SK-N-SH (cell line): Measurements from ENCODE around the gene DIP2A. TPM values are rescaled to one million over a fixed set of nuclear protein-coding genes. Genes with fewer than 3 reads are reported as not detected.

Source experiments
- CTCF ChIA-PET: fragments of 300-600, 350-600 bp; formaldehyde crosslinking; extraction: SDS; loops from one replicate; lab custom pipeline; 2021; lab: Yijun Ruan, JAX
- POLR2A ChIA-PET: fragments of 350-600 bp; sonication (Branson Sonifier 250); formaldehyde crosslinking; extraction: SDS; loops from one replicate; lab custom pipeline; 2020; ENCODE audit warnings: antibody characterized with exemption, inconsistent platforms; lab: Yijun Ruan, JAX
- DNase-seq: peaks from one replicate; pipeline ENCODE4 v3.0.0; 2012
- H2AFZ ChIP-seq: fragments of 200-600 bp; sonication (generic); 2 replicates; pipeline ENCODE4 v1.8.1; 2016; ENCODE audit warnings: antibody characterized with exemption, mild to moderate bottlenecking, low read depth
- H3F3A ChIP-seq: fragments of 200-600 bp; sonication (generic); replicated peaks from 2 replicates; pipeline ENCODE3; 2016; ENCODE audit warnings: antibody characterized with exemption, mild to moderate bottlenecking; ENCODE audit not compliant: insufficient read depth
- H3K27ac ChIP-seq, 2 experiments: fragments of 200-500 bp in 1 of 2; fragments of 200-600 bp in 1 of 2; sonication (Bioruptor generic) in 1 of 2; sonication (generic), shearing (Covaris generic) in 1 of 2; 2 replicates each; pipeline versions ENCODE4 v1.5.1 to v1.6.1; 2014 to 2016; ENCODE audit warnings: low read depth in 2 of 2, inconsistent platforms in 1 of 2, low read length in 1 of 2, mild to moderate bottlenecking in 1 of 2, mixed read lengths in 1 of 2
- H3K27me3 ChIP-seq: fragments of 200-600 bp; sonication (generic), shearing (Covaris generic); 2 replicates; pipeline ENCODE4 v1.6.1; 2016; ENCODE audit warnings: mixed run types; ENCODE audit not compliant: insufficient read depth
- H3K36me3 ChIP-seq, 2 experiments: fragments of 200-500 bp in 1 of 2; fragments of 200-600 bp in 1 of 2; sonication (Bioruptor generic) in 1 of 2; sonication (generic) in 1 of 2; replicated peaks in 1 of 2; 2 replicates each; pipeline versions ENCODE3 to v1.5.1; 2014 to 2016; ENCODE audit warnings: low read length in 1 of 2, mild to moderate bottlenecking in 1 of 2; ENCODE audit not compliant: insufficient read depth in 2 of 2, control insufficient read depth in 1 of 2
- H3K4me1 ChIP-seq, 2 experiments: fragments of 200-500 bp in 1 of 2; fragments of 200-600 bp in 1 of 2; sonication (Bioruptor generic) in 1 of 2; sonication (generic), shearing (Covaris generic) in 1 of 2; 2 replicates each; pipeline versions ENCODE4 v1.5.1 to v1.6.1; 2014 to 2016; ENCODE audit warnings: low read depth in 1 of 2, low read length in 1 of 2, mixed run types in 1 of 2; ENCODE audit not compliant: insufficient read depth in 2 of 2, control insufficient read depth in 1 of 2
- H3K4me2 ChIP-seq: fragments of 200-600 bp; sonication (generic), shearing (Covaris generic); 2 replicates; pipeline ENCODE4 v1.6.1; 2017; ENCODE audit warnings: mixed run types
- H3K4me3 ChIP-seq, 2 experiments: fragments of 200-500 bp in 1 of 2; fragments of 200-600 bp in 1 of 2; sonication (Bioruptor generic) in 1 of 2; sonication (generic), shearing (Covaris generic) in 1 of 2; 2 replicates each; pipeline versions ENCODE4 v1.5.1 to v1.8.1; 2014 to 2016; ENCODE audit warnings: low read depth in 2 of 2, inconsistent platforms in 1 of 2, low read length in 1 of 2, mild to moderate bottlenecking in 1 of 2, mixed read lengths in 1 of 2, moderate library complexity in 1 of 2
- H3K79me2 ChIP-seq: fragments of 200-600 bp; sonication (generic); 2 replicates; pipeline ENCODE4 v1.8.1; 2017; ENCODE audit warnings: mild to moderate bottlenecking; ENCODE audit not compliant: insufficient read depth
- H3K9ac ChIP-seq: fragments of 200-600 bp; sonication (generic); 2 replicates; pipeline ENCODE4 v1.6.1; 2017; ENCODE audit warnings: mixed run types
- H3K9me2 ChIP-seq: fragments of 200-600 bp; sonication (generic); 2 replicates; pipeline ENCODE4 v1.6.1; 2017; ENCODE audit warnings: mixed run types
- H3K9me3 ChIP-seq: fragments of 200-600 bp; sonication (generic); 2 replicates; pipeline ENCODE4 v1.6.1; 2017; ENCODE audit warnings: mixed run types, mild to moderate bottlenecking, moderate library complexity
- H4K20me1 ChIP-seq: fragments of 200-600 bp; sonication (generic); 2 replicates; pipeline ENCODE4 v1.6.1; 2017; ENCODE audit warnings: mild to moderate bottlenecking, mixed run types; ENCODE audit not compliant: insufficient read depth
- ELF1 ChIP-seq: IDR thresholded peaks from 2 replicates; pipeline ENCODE4 v1.4.0; 2012
- EP300 ChIP-seq, 2 experiments: IDR thresholded peaks; 2 replicates each; pipeline versions ENCODE4 v1.4.0 to v1.6.1; 2012; ENCODE audit warnings: borderline replicate concordance in 1 of 2, low read depth in 1 of 2, low read length in 1 of 2
- EZH2phosphoT487 ChIP-seq: fragments of 200-600 bp; sonication (generic); IDR thresholded peaks from 2 replicates; pipeline ENCODE4 v1.6.1; 2017; ENCODE audit warnings: low read depth, mixed run types, mild to moderate bottlenecking, antibody characterized with exemption, moderate library complexity, borderline replicate concordance
- FOSL2 ChIP-seq: IDR thresholded peaks from 2 replicates; pipeline ENCODE4 v1.4.0; 2012; ENCODE audit warnings: low read depth, mild to moderate bottlenecking, moderate library complexity, borderline replicate concordance
- FOXJ3 ChIP-seq: sonication (generic); formaldehyde crosslinking; IDR thresholded peaks from 2 replicates; pipeline ENCODE4 v1.5.1; 2020; ENCODE audit warnings: mild to moderate bottlenecking, missing genetic modification reagents
- FOXM1 ChIP-seq: IDR thresholded peaks from 2 replicates; pipeline ENCODE4 v1.4.0; 2012; ENCODE audit warnings: low read depth, mild to moderate bottlenecking
- GABPA ChIP-seq: IDR thresholded peaks from 2 replicates; pipeline ENCODE4 v1.4.0; 2012; ENCODE audit warnings: low read depth, mild to moderate bottlenecking
- GATA2 ChIP-seq: sonication (generic); formaldehyde crosslinking; IDR thresholded peaks from 2 replicates; pipeline ENCODE4 v1.5.0; 2020; ENCODE audit warnings: mild to moderate bottlenecking, missing genetic modification reagents
- JUND ChIP-seq: IDR thresholded peaks from 2 replicates; pipeline ENCODE4 v1.4.0; 2012
- MXI1 ChIP-seq: IDR thresholded peaks from 2 replicates; pipeline ENCODE4 v1.6.1; 2012; ENCODE audit warnings: mild to moderate bottlenecking, low read depth, low read length, improper control_type of control experiment
- POLR2AphosphoS5 ChIP-seq: IDR thresholded peaks from 2 replicates; pipeline ENCODE4 v1.6.1; 2012; ENCODE audit warnings: low read depth, low read length
- RCOR1 ChIP-seq: fragments of 150-350 bp; IDR thresholded peaks from 2 replicates; pipeline ENCODE4 v1.6.1; 2017; ENCODE audit warnings: antibody characterized with exemption, low read length
- REST ChIP-seq: IDR thresholded peaks from 2 replicates; pipeline ENCODE4 v1.6.1; 2012; ENCODE audit warnings: mild to moderate bottlenecking, low read depth, low read length, moderate library complexity
- RFX5 ChIP-seq: IDR thresholded peaks from 2 replicates; pipeline ENCODE4 v1.6.1; 2012; ENCODE audit warnings: mild to moderate bottlenecking, improper control_type of control experiment, low read length
- RXRA ChIP-seq: IDR thresholded peaks from 2 replicates; pipeline ENCODE4 v1.4.0; 2012; ENCODE audit warnings: low read depth, mild to moderate bottlenecking, borderline replicate concordance
- SIN3A ChIP-seq: IDR thresholded peaks from 2 replicates; pipeline ENCODE4 v1.6.1; 2012; ENCODE audit warnings: low read depth, mild to moderate bottlenecking, low read length, moderate library complexity, borderline replicate concordance
- SMC3 ChIP-seq: IDR thresholded peaks from 2 replicates; pipeline ENCODE4 v1.6.1; 2012; ENCODE audit warnings: low read depth, low read length, improper control_type of control experiment
- TCF12 ChIP-seq: IDR thresholded peaks from 2 replicates; pipeline ENCODE4 v1.4.0; 2012
- TEAD4 ChIP-seq: IDR thresholded peaks from 2 replicates; pipeline ENCODE4 v1.4.0; 2012; ENCODE audit warnings: mild to moderate bottlenecking, borderline replicate concordance; ENCODE audit not compliant: insufficient read depth
- USF2 ChIP-seq: fragments of 150-350 bp; IDR thresholded peaks from 2 replicates; pipeline ENCODE4 v1.6.1; 2017; ENCODE audit warnings: antibody characterized with exemption, low read length, low read depth, borderline replicate concordance
- YY1 ChIP-seq: IDR thresholded peaks from 2 replicates; pipeline ENCODE4 v1.4.0; 2012; ENCODE audit warnings: low read depth, mild to moderate bottlenecking
- ZBTB33 ChIP-seq: IDR thresholded peaks from 2 replicates; pipeline ENCODE4 v1.4.0; 2012; ENCODE audit warnings: low read depth, borderline replicate concordance
- WGBS: methylation state at CpG from one replicate; pipeline ENCODE4 v1.1.6; 2017; ENCODE audit warnings: low lambda C conversion rate; 5-methylcytosine and 5-hydroxymethylcytosine counted together
- polyA plus RNA-seq, 3 experiments: library from polyadenylated mRNA; depleted of rRNA; stranded (reverse); fragments of >200 nt; gene quantifications; 2 replicates each; pipeline ENCODE4 v1.2.3, GENCODE V29; 2012

The DIP2A gene
- polyA plus RNA-seq, 1 of the 3 experiments (the other 2 are of a cell fraction) = 26.9 TPM

GRCh38 chr21:46424621-46425020 lies 34.1 kb upstream of the DIP2A start:
- DNase-seq = no peak
- Histone ChIP-seq H3K4me3 (no peak overlapping the region), H3K27ac (no peak overlapping the region), H2AFZ (no peak overlapping the region), H3F3A (no peaks in the 10 kb centered on the region), H3K4me1 (no peaks in the 10 kb centered on the region), H3K4me2 (no peak overlapping the region), H3K9me3 (no peaks in the 10 kb centered on the region), H3K9ac (no peak overlapping the region), H3K27me3 (no peaks in the 10 kb centered on the region), H3K9me2 (no peaks in the 10 kb centered on the region), H4K20me1 (no peaks in the 10 kb centered on the region), H3K79me2 (no peaks in the 10 kb centered on the region), H3K36me3 (peaks cover 0 to 50% of the 10 kb centered on the region in 2 experiments)
- WGBS = 92% methylated on average over 13 of the region's 14 CpGs
- ChIA-PET POLR2A (no interaction called here), CTCF (no interaction called here)
- TF ChIP-seq POLR2AphosphoS5 = no peak
- TF ChIP-seq RFX5 = no peak
- TF ChIP-seq TEAD4 = no peak
- TF ChIP-seq SMC3 = no peak
- TF ChIP-seq FOSL2 = no peak
- no peak for TF ChIP-seq USF2
- no peak for TF ChIP-seq TCF12
- no peak for TF ChIP-seq YY1
- no peak for TF ChIP-seq MXI1
- no peak for TF ChIP-seq GABPA
- TF ChIP-seq EP300 (IDR thresholded peaks at IDR 0.05; ENCODE audit: borderline replicate concordance in 1 of 2, low read depth in 1 of 2, low read length in 1 of 2) = no peak

- Histone ChIP-seq H3K4me3 (no peak overlapping the region), H2AFZ (no peak overlapping the region), H3K27me3 (no peaks in the 10 kb centered on the region), H3K4me2 (no peak overlapping the region), H3K9ac (no peak overlapping the region), H3F3A (no peaks in the 10 kb centered on the region), H3K36me3 (peaks cover 0 to 53% of the 10 kb centered on the region in 2 experiments), H3K4me1 (no peaks in the 10 kb centered on the region), H3K9me2 (no peaks in the 10 kb centered on the region), H4K20me1 (no peaks in the 10 kb centered on the region), H3K9me3 (no peaks in the 10 kb centered on the region), H3K79me2 (no peaks in the 10 kb centered on the region), H3K27ac (no peak overlapping the region)
- CTCF ChIA-PET = no interaction called here
- POLR2A ChIA-PET = no interaction called here
- no peak for DNase-seq
- 98% methylated on average over 19 of the region's 19 CpGs for WGBS
- TF ChIP-seq FOXJ3 (CRISPR knock-in tag) = no peak
- no peak for TF ChIP-seq JUND
- no peak for TF ChIP-seq ELF1
- no peak for TF ChIP-seq GABPA
- TF ChIP-seq SIN3A = no peak
- TF ChIP-seq TCF12 = no peak
- no peak for TF ChIP-seq FOXM1
- TF ChIP-seq ZBTB33 = no peak
- no peak for TF ChIP-seq FOSL2
- no peak for TF ChIP-seq RXRA
- no peak for TF ChIP-seq RCOR1
- no peak for TF ChIP-seq RFX5
- no peak for TF ChIP-seq TEAD4
- no peak for TF ChIP-seq EZH2phosphoT487
- no peak for TF ChIP-seq GATA2 (CRISPR knock-in tag)
- no peak for TF ChIP-seq MXI1
- TF ChIP-seq REST = no peak
Measured at GRCh38 chr21:46425041-46425440, 33.6 kb upstream of the DIP2A start.
